ENCODE measurements around the gene HOXB7. TPM values are rescaled to one million over a fixed set of nuclear protein-coding genes. Genes with fewer than 3 reads are reported as not detected.
A peak's percentile ranks its signal among the peaks of the same experiment; 100 is the strongest.

The HOXB7 gene
- total RNA-seq, result 0.30 and 0.36 TPM in 2 replicates

DNA sequence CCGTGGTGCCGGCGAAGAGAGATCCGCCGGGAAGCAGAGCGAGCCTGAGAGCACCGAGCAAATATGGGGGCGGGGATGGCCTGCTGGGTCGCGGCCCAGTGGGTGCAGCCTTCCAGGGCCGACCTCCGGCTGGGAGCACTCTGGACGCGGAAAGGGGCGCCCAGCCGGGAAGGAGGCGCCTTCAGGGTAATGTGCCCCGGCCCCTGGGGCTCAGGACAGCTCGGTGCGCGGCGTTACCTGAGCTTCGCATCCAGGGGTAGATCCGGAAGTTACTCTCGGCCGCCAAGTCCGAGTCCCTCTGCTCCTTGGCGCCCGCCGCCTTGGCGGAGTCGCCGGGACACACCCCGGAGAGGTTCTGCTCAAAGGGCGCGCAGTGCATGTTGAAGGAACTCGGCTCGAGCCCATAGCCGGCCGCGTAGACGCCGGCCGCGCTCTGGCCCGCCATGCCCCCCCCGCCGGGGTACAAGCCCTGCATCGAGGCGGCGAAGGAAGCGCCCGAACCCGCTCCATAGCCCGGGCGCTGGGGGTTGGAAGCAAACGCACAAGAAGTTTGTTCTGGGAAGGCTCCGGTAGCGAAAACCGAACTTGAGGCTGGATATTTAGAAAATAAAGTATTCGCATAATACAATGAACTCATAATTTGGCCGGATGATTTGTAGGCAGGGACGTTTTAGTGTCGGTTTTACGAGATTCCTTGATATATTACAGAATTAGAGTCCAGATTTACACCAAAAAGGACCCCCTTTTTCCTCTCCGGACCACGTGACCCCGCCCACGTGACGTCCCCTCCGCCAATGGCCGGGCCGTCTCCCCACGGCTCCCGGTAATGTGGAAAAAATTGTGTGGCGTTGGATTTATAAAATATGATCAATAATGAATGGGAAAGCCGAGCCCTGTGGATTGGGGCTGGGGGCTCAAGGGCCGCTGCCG is at the start of gene HOXB7:
Gene HOXB7, minus strand, starts transcription at position 736 of the 930 bp plus-strand sequence. Its CDS starts 99 bp downstream, at position 637.
- peaks cover 7% of the 10 kb centered on the region for H3K36me3 Mint-ChIP-seq (ENCODE audit: low read depth)

GRCh38 chr17:48655913-48656312 is 45.1 kb upstream of the HOXB7 start:
- no peak for DNase-seq
- no peaks in the 10 kb centered on the region for H3K36me3 Mint-ChIP-seq (ENCODE audit: low read depth)
- no peak overlapping the region for H3K27ac Mint-ChIP-seq
- H3K9me3 Mint-ChIP-seq, result no peaks in the 10 kb centered on the region
- peaks cover 5% of the 10 kb centered on the region for H3K4me1 Mint-ChIP-seq
- peaks cover 47% of the 10 kb centered on the region for H3K27me3 Mint-ChIP-seq
- intact Hi-C loops (cut with micrococcal nuclease), result no loop called here
- no peak overlapping the region for H3K4me3 Mint-ChIP-seq

More for the DNA sequence above, at the start of gene HOXB7:
- DNase-seq, result peak; percentile 90
- intact Hi-C loops (cut with micrococcal nuclease), result loop anchor here (2.0 to 10.0 kb wide), 3 partner anchors 14 to 1354 kb away; partner anchors contain the start of genes DLX4 and IGF2BP1
- no peaks in the 10 kb centered on the region for H3K9me3 Mint-ChIP-seq
- peak within 1 kb of the TSS; percentile 89 for H3K4me3 Mint-ChIP-seq
- H3K4me1 Mint-ChIP-seq, result peaks cover 32% of the 10 kb centered on the region
- H3K27ac Mint-ChIP-seq, result peak within 1 kb of the TSS; percentile 56
- H3K27me3 Mint-ChIP-seq, result peaks cover 76% of the 10 kb centered on the region

DNA sequence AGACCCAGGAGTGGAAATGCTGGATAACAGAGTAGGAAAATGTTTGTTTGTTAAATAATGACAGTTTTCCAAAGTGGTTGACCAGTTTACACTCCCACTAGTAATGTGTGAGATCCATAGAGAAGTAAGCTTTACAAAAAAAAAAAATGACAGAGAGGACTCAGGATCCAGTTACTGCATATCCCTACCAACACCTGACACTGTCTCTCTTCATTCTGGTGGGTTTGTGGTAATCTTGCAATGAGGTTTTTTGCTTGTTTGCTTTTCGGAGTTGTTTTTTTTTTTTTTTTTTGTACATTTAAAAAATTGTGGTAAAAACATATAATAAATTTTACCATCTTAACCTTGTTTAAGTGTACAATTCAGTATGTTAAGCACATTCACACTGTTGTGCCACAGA is 38.9 kb upstream of the HOXB7 start:
- Mint-ChIP-seq H3K27ac (no peak overlapping the region), H3K4me1 (peaks cover 21% of the 10 kb centered on the region), H3K9me3 (no peaks in the 10 kb centered on the region), H3K36me3 (ENCODE audit: low read depth) (no peaks in the 10 kb centered on the region), H3K27me3 (peaks cover 61% of the 10 kb centered on the region), H3K4me3 (no peak overlapping the region)
- no peak for DNase-seq
- intact Hi-C loops (cut with micrococcal nuclease), result no loop called here

DNA sequence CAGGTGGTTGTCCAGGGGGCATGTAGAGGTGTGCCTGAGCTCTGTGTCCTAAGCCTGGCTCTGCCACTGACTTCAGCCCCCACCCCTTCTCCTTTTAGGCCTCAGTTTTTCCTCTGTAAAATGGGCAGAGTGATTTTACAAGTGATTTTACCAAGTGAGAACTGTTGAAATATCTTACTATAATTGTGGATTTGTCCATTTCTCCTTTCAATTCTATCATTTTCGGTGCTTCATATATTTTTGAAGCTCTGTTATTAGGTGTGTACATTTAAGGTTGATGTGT is 37.1 kb upstream of the HOXB7 start:
- Mint-ChIP-seq H3K4me3 (peak overlapping the region; percentile 56), H3K9me3 (no peaks in the 10 kb centered on the region), H3K4me1 (peaks cover 21% of the 10 kb centered on the region), H3K27ac (no peak overlapping the region), H3K36me3 (ENCODE audit: low read depth) (no peaks in the 10 kb centered on the region), H3K27me3 (peaks cover 73% of the 10 kb centered on the region)
- intact Hi-C loops (cut with micrococcal nuclease), result no loop called here
- no peak for DNase-seq

GRCh38 chr17:48647103-48647962 is 36.5 kb upstream of the HOXB7 start:
- Mint-ChIP-seq H3K9me3 (no peaks in the 10 kb centered on the region), H3K4me3 (peak overlapping the region; percentile 56), H3K27ac (no peak overlapping the region), H3K27me3 (peaks cover 75% of the 10 kb centered on the region), H3K4me1 (peaks cover 19% of the 10 kb centered on the region), H3K36me3 (ENCODE audit: low read depth) (no peaks in the 10 kb centered on the region)
- intact Hi-C loops (cut with micrococcal nuclease), result no loop called here
- DNase-seq, result no peak

DNA sequence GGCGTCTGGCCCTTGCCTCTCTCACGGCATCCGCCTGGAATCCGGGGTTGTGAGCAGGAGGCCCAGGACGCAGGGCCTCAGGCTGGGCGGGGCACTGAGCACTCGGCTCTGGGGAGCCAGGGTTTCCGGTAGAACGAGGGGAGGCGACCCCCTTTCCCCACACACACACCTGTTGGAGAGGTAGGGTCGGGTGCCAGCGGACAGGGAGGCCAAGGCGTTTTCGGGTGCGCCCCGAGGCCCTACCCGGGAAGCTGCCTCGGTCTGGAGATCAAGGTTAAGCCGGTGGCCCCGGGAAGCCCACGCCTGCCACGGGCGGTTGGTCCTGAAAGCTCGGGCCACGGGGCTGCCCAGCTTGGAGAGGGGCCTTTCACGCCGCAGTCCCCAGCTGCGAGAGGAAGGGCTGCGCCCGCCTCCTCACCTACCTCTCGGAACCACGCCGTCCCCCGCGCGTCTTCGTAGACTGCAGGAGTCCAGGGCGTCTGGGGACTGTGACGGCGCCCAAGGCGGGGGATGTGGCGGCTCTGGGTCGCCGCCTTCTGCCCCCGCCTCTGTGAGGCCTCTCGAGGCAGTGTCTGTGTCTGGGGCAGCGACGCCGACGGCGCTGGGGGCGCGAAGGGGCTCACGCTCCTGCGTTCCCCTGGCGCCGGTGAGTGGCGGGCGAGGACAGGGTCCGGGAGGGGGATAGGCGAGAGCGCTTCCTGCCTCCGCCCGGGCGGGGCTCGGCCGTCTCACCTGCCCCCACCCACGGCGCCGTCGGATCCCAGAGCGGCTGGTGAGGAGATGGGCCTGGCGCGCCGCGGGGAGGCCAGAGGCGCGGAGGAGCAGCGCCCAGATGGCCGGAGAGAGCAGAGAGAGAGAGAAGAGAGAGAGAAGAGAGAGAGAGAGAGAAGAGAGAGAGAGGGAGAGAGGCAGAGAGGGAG is 35.6 kb upstream of the HOXB7 start:
- peak; percentile 69 for DNase-seq
- peaks cover 19% of the 10 kb centered on the region for H3K4me1 Mint-ChIP-seq
- peaks cover 2% of the 10 kb centered on the region for H3K36me3 Mint-ChIP-seq (ENCODE audit: low read depth)
- H3K4me3 Mint-ChIP-seq, result peak overlapping the region; percentile 56
- intact Hi-C loops (cut with micrococcal nuclease), result no loop called here
- no peak overlapping the region for H3K27ac Mint-ChIP-seq
- no peaks in the 10 kb centered on the region for H3K9me3 Mint-ChIP-seq
- H3K27me3 Mint-ChIP-seq, result peaks cover 80% of the 10 kb centered on the region

- Mint-ChIP-seq H3K27me3 (peaks cover 86% of the 10 kb centered on the region), H3K27ac (no peak overlapping the region), H3K9me3 (no peaks in the 10 kb centered on the region), H3K36me3 (ENCODE audit: low read depth) (peaks cover 2% of the 10 kb centered on the region), H3K4me1 (peaks cover 21% of the 10 kb centered on the region), H3K4me3 (peak overlapping the region; percentile 56)
- intact Hi-C loops (cut with micrococcal nuclease), result no loop called here
- DNase-seq, result no peak
Observed at GRCh38 chr17:48645639-48646182, 34.9 kb upstream of the HOXB7 start.

- Mint-ChIP-seq H3K9me3 (no peaks in the 10 kb centered on the region), H3K36me3 (ENCODE audit: low read depth) (peaks cover 2% of the 10 kb centered on the region), H3K4me1 (peaks cover 21% of the 10 kb centered on the region), H3K27me3 (peaks cover 87% of the 10 kb centered on the region), H3K4me3 (no peak overlapping the region), H3K27ac (no peak overlapping the region)
- DNase-seq, result no peak
- intact Hi-C loops (cut with micrococcal nuclease), result loop anchor here (5.0 kb wide), 1 partner anchor 77 kb away; the partner anchor contains the start of genes PRAC1 and PRAC2
Observed at GRCh38 chr17:48644910-48645557, 34.2 kb upstream of the HOXB7 start.

DNA sequence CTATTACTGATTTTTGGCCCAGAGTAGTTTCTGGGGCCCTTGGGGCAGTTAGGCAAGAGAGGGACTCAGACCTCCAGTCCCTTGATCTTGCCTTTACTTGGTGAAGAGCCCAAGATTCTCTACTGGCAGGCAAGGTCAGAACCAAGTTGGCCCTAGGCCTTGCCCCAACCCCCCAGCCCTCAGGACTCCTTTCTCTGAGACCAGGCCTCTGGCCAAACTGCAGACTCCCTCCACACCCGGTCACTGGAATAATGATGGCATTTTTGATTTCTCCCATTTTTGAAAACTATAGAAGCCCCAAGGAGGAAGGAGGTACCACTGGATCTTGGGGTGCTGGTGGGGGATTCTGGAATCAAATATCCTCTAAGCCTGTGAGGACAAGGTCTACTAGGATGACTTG is 33.3 kb upstream of the HOXB7 start:
- Mint-ChIP-seq H3K4me1 (peaks cover 21% of the 10 kb centered on the region), H3K27me3 (peaks cover 88% of the 10 kb centered on the region), H3K36me3 (ENCODE audit: low read depth) (peaks cover 2% of the 10 kb centered on the region), H3K27ac (no peak overlapping the region), H3K4me3 (no peak overlapping the region), H3K9me3 (no peaks in the 10 kb centered on the region)
- intact Hi-C loops (cut with micrococcal nuclease), result loop anchor here (5.0 kb wide), 1 partner anchor 78 kb away; the partner anchor contains the start of genes PRAC1 and PRAC2
- DNase-seq, result no peak

DNA sequence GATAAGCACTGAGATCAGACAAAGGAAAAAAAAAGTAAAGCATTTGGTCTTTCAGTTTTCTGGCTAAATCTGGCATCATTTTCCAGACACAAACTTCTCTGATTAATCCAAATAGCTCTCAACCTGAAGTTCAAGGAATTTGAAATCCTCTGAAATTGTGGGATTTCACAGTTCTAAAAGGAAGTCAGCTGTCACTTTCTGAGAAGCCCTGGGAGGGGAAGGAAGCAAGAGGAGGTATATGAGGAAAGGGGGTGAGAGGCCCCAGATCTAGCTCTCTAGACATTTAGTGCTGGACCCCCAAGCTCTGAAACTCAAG is 32.8 kb upstream of the HOXB7 start:
- Mint-ChIP-seq H3K9me3 (no peaks in the 10 kb centered on the region), H3K27me3 (peaks cover 92% of the 10 kb centered on the region), H3K27ac (no peak overlapping the region), H3K4me1 (peaks cover 21% of the 10 kb centered on the region), H3K4me3 (no peak overlapping the region), H3K36me3 (ENCODE audit: low read depth) (peaks cover 2% of the 10 kb centered on the region)
- intact Hi-C loops (cut with micrococcal nuclease), result loop anchor here (5.0 kb wide), 1 partner anchor 79 kb away; the partner anchor contains the start of genes PRAC1 and PRAC2
- no peak for DNase-seq

GRCh38 chr17:48642843-48643696 is 32.3 kb upstream of the HOXB7 start:
- Mint-ChIP-seq H3K27ac (no peak overlapping the region), H3K27me3 (peaks cover 92% of the 10 kb centered on the region), H3K4me3 (no peak overlapping the region), H3K9me3 (no peaks in the 10 kb centered on the region), H3K36me3 (ENCODE audit: low read depth) (peaks cover 2% of the 10 kb centered on the region), H3K4me1 (peaks cover 21% of the 10 kb centered on the region)
- intact Hi-C loops (cut with micrococcal nuclease), result loop anchor here (5.0 kb wide), 1 partner anchor 79 kb away; the partner anchor contains the start of genes PRAC1 and PRAC2
- no peak for DNase-seq

All from activated CD4-positive, alpha-beta T cell treated with anti-CD3 and anti-CD28 coated beads, Interleukin-2, amount 10 ng/mL, durations not matched to agents 24 days and 14 days (primary cell).